Camera-type eye (tissue), 1 donor: Measurements from ENCODE around the gene INO80C. TPM values are rescaled to one million over a fixed set of nuclear protein-coding genes. Genes with fewer than 3 reads are reported as not detected.

Experiments
- total RNA-seq: library from RNA; depleted of rRNA; stranded (reverse); fragments of >200 nt; gene quantifications from one replicate; pipeline ENCODE4 v1.2.3, GENCODE V29; 2014

INO80C gene, protein sequence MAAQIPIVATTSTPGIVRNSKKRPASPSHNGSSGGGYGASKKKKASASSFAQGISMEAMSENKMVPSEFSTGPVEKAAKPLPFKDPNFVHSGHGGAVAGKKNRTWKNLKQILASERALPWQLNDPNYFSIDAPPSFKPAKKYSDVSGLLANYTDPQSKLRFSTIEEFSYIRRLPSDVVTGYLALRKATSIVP
- 16.9 TPM for total RNA-seq

DNA sequence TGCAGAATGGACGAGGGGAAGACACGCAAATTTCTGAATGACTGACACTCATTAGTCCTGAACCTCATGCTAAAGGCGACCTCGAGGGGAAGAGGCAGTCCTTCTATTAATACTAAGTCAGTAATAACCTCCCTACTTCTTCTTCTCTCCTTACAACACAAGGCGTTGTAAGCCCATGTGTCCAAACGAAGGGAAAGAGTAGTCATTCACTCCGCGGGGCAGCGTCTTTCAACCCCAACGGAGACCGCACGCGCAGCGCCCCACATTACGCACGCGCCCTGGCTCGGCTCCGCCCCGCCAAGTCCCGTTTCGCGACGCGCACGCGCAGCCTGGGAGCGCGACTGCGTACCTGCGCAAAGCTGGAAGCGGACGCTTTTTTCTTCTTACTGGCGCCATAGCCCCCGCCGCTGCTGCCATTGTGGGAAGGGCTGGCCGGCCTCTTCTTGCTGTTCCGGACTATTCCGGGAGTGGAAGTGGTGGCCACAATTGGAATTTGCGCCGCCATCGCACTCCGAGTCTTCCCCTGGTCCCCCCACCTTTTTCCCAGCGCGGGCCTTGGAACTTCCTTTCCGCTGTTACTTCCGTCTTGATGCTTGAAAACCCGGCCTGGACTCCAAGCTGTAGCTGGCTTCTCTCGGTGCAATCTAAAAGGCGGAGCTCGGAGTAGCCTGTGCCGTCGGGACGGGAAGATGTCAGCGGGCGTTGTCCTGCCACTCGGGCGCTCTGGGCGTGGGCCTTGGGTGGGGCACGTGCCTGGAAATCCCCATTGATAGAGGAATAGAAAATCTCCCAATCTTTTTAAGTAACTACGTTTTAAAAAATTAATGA, at the start of gene INO80C:
TSS of gene INO80C (minus strand) at position 591 of the 828 bp plus-strand sequence. CDS start at position 505, 86 bp downstream.

Other genes with a start within 250 kb of the INO80C start
- gene ZSCAN30, start 207.7 kb downstream of the INO80C start, total RNA-seq: 42.3 TPM
- gene ZNF24, start 153.5 kb downstream of the INO80C start, total RNA-seq: 121 TPM
- 5.8 TPM for gene ZNF396, start 120.6 kb downstream of the INO80C start, total RNA-seq
- gene GALNT1, start 83.8 kb upstream of the INO80C start, total RNA-seq: 93.7 TPM